Measurements from ENCODE around the gene TMEM238. TPM values are rescaled to one million over a fixed set of nuclear protein-coding genes. Genes with fewer than 3 reads are reported as not detected.

The TMEM238 gene
- total RNA-seq, 4 donors from 2014 or later, result 0.83 to 2.3 TPM; not detected in 2

DNA sequence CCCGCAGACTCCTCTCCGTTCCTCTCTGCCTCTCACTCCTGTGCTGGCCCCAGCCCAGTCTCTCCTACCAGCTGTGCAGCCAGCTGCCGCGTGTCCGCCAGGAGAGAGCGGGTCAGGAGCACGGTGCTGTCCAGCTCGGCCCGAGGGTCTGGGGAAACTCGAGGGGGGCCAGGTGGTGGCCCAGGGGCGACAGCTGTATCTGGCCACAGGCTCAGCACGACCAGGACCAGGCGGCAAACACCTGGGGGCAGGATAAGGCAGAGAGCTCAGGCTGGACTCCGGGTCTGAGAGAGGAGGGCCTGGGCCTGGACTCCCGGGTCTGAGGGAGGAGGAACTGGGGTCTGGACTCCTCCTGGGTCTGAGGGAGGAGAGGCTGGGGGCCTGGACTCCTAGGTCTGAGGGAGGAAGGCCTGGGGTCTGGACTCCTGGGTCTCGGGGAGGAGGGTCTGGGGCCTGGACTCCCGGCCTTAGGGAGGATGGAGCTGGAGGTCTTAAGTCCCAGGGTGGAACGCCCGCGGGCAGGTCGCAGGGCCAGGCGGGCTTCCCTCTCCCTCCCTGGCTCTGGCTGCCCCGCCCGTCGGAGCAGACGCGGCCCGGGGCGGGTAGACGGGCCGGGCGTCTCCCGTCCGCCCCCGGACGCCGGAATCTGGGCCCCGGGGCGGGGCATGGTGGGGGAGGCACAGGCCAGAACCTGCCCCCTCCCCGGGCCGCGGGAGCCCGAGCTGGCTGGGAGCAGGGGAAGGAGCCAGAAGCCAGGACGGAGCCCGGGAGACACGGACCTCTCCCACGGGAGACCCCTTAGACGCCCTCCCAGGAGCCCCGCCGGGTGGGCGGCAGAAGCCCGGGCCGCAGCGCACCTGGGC, 15.2 kb downstream of the TMEM238 start:
- Histone ChIP-seq H3K4me1 (peaks cover 0 to 14% of the 10 kb centered on the region in 2 donors), H3K27ac (no peak overlapping the region), H3K36me3 (no peaks in the 10 kb centered on the region), H3K9me3 (no peaks in the 10 kb centered on the region), H3K4me3 (no peak overlapping the region), H3K27me3 (peaks cover 17 to 20% of the 10 kb centered on the region in 2 donors)
- TF ChIP-seq, protein P1, sequence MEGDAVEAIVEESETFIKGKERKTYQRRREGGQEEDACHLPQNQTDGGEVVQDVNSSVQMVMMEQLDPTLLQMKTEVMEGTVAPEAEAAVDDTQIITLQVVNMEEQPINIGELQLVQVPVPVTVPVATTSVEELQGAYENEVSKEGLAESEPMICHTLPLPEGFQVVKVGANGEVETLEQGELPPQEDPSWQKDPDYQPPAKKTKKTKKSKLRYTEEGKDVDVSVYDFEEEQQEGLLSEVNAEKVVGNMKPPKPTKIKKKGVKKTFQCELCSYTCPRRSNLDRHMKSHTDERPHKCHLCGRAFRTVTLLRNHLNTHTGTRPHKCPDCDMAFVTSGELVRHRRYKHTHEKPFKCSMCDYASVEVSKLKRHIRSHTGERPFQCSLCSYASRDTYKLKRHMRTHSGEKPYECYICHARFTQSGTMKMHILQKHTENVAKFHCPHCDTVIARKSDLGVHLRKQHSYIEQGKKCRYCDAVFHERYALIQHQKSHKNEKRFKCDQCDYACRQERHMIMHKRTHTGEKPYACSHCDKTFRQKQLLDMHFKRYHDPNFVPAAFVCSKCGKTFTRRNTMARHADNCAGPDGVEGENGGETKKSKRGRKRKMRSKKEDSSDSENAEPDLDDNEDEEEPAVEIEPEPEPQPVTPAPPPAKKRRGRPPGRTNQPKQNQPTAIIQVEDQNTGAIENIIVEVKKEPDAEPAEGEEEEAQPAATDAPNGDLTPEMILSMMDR (IDR thresholded peaks at IDR 0.05), result no peak
- no peak for TF ChIP-seq POLR2A (IDR thresholded peaks at IDR 0.05)
- DNase-seq, result no peak
- intact Hi-C loops (cut with DNase I; ENCODE audit: low total_unique reads), result no loop called here

DNA sequence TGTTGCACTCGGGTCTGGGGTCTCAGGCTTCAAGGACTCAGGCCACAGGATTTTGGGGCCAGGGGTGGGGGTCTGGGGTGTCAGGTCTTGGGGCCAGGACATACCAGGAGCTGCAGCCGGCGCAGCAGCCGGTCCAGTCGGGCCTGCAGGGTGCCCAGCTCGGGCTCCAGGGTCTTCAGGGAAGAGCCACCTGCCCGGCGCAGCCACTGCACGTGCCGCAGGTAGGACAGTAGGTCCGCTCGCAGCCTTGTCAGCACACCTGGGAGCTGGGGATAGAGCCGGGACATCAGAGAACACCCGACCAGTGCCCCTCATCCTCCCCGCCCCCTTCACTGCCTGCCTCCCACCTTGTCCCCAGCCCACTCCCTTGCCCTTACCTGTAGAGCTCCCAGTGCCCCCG, 16.0 kb downstream of the TMEM238 start:
- no peak overlapping the region for H3K4me3 ChIP-seq
- H3K36me3 ChIP-seq, result no peaks in the 10 kb centered on the region
- TF ChIP-seq POLR2A (IDR thresholded peaks at IDR 0.05), result no peak
- TF ChIP-seq, protein P1 (IDR thresholded peaks at IDR 0.05), result no peak
- H3K4me1 ChIP-seq, result peaks cover 0 to 14% of the 10 kb centered on the region in 2 donors
- H3K27me3 ChIP-seq, result peaks cover 17 to 20% of the 10 kb centered on the region in 2 donors
- no peak overlapping the region for H3K27ac ChIP-seq
- no peak for DNase-seq
- intact Hi-C loops (cut with DNase I; ENCODE audit: low total_unique reads), result no loop called here
- no peaks in the 10 kb centered on the region for H3K9me3 ChIP-seq

DNA sequence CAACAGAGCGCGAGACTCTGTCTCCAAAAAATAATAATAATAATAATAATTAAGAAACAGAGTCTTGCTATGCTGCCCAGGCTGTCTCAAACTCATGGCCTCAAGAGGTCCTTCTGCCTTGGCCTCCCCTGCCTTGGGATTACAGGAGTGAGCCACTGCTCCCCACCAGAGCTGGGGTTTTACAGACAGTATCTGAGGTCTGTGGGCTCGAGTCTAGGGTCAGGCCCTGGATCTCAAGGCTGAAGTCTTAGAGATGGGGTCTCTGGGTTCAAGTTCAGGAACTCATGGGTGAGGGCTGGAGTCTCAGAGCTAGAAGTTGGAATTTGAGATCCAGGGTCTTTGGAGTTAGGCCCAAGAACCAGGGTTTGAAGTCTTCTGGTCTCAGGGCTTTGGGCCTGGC, 17.3 kb downstream of the TMEM238 start:
- Histone ChIP-seq H3K4me3 (no peak overlapping the region), H3K4me1 (peaks cover 0 to 14% of the 10 kb centered on the region in 2 donors), H3K9me3 (no peaks in the 10 kb centered on the region), H3K27me3 (peaks cover 17 to 20% of the 10 kb centered on the region in 2 donors), H3K27ac (no peak overlapping the region), H3K36me3 (no peaks in the 10 kb centered on the region)
- intact Hi-C loops (cut with DNase I; ENCODE audit: low total_unique reads), result no loop called here
- no peak for DNase-seq
- no peak for TF ChIP-seq POLR2A (IDR thresholded peaks at IDR 0.05)
- TF ChIP-seq, protein P1 (IDR thresholded peaks at IDR 0.05), result no peak

DNA sequence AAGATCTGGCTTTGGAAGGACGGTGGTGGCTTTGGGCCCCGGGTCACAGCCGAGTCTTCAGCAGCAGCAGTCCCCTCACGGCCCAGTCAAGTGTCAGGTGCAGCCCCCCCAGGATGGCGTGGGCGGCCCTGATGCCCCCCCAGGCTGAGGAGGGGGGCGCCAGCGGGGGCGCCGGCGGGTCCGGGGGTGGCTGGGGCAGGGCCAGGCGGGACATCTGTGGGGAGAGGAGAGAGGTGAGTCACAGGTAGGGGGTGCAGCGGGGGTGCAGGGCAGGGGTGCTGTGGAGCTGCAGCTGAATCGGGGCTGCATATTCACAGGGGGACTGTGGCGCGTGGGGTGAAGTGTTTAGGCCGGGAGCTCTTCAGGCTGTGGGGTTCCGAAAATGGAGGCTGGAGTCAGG, 18.1 kb downstream of the TMEM238 start:
- Histone ChIP-seq H3K4me3 (no peak overlapping the region), H3K4me1 (peaks cover 0 to 14% of the 10 kb centered on the region in 2 donors), H3K27me3 (peaks cover 17 to 20% of the 10 kb centered on the region in 2 donors), H3K9me3 (no peaks in the 10 kb centered on the region), H3K27ac (no peak overlapping the region), H3K36me3 (no peaks in the 10 kb centered on the region)
- DNase-seq, result no peak
- TF ChIP-seq, protein P1 (IDR thresholded peaks at IDR 0.05), result no peak
- TF ChIP-seq POLR2A (IDR thresholded peaks at IDR 0.05), result no peak
- intact Hi-C loops (cut with DNase I; ENCODE audit: low total_unique reads), result no loop called here

DNA sequence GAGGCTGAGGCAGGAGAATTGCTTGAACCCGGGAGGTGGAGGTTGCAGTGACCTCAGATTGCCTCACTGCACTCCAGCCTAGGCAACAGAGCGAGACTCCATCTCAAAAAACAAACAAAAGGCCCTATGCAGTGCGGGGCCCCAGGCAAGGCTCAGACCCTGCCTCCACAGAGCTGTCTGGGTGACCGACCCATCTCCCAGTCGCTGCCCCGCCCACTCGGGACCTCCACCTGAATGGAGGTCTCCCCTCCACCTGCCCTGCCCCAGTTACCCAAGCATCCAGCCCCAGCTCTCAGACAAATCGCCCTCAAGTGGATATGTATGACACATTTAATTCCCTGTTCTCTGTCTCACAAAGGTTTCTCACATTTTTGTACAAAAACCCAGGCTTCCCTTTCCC, 18.8 kb downstream of the TMEM238 start:
- Histone ChIP-seq H3K27me3 (peaks cover 14 to 15% of the 10 kb centered on the region in 2 donors), H3K36me3 (no peaks in the 10 kb centered on the region), H3K27ac (no peak overlapping the region), H3K4me3 (no peak overlapping the region), H3K9me3 (no peaks in the 10 kb centered on the region), H3K4me1 (peaks cover 0 to 13% of the 10 kb centered on the region in 2 donors)
- DNase-seq, result no peak
- TF ChIP-seq, protein P1 (IDR thresholded peaks at IDR 0.05), result no peak
- TF ChIP-seq POLR2A (IDR thresholded peaks at IDR 0.05), result no peak
- intact Hi-C loops (cut with DNase I; ENCODE audit: low total_unique reads), result no loop called here
